Spleen (tissue), 7 donors: ENCODE measurements around the gene FH.

Experiments used
- POLR2A ChIP-seq, 3 donors: fragments of 450-650 bp; IDR thresholded peaks; one replicate each; pipeline ENCODE4 v1.5.1; 2017; ENCODE audit warnings: antibody characterized with exemption in 3 of 3, mild to moderate bottlenecking in 1 of 3
- POLR2AphosphoS5 ChIP-seq, 3 donors: sonication (generic); formaldehyde crosslinking; IDR thresholded peaks; one replicate each; pipeline ENCODE4 v1.5.1; 2017; ENCODE audit warnings: antibody characterized with exemption in 3 of 3
- TF ChIP-seq, protein P1 (sequence below), 11 experiments: fragments of 200-600 bp in 7 of 11; fragments of 450-650 bp in 4 of 11; sonication (generic) in 4 of 11; IDR thresholded peaks in 8 of 11; conservative IDR thresholded peaks in 3 of 11; 1 replicate in 7 of 11; 2 replicates in 4 of 11; pipeline versions ENCODE4 v1.4.0 to v1.8.0; 2016 to 2021; ENCODE audit warnings: antibody characterized with exemption in 11 of 11, inconsistent platforms in 4 of 11, mild to moderate bottlenecking in 1 of 11
- donor health status: DM: no; HTN: no; CAD: no; lungs with moderate emphysema.
- donor health status: DM: no; HTN: no; CAD: no.
- donor health status: DM: no; HTN: no; CAD: no.

- TF ChIP-seq POLR2A (IDR thresholded peaks at IDR 0.05), result no peak
- TF ChIP-seq, protein P1, sequence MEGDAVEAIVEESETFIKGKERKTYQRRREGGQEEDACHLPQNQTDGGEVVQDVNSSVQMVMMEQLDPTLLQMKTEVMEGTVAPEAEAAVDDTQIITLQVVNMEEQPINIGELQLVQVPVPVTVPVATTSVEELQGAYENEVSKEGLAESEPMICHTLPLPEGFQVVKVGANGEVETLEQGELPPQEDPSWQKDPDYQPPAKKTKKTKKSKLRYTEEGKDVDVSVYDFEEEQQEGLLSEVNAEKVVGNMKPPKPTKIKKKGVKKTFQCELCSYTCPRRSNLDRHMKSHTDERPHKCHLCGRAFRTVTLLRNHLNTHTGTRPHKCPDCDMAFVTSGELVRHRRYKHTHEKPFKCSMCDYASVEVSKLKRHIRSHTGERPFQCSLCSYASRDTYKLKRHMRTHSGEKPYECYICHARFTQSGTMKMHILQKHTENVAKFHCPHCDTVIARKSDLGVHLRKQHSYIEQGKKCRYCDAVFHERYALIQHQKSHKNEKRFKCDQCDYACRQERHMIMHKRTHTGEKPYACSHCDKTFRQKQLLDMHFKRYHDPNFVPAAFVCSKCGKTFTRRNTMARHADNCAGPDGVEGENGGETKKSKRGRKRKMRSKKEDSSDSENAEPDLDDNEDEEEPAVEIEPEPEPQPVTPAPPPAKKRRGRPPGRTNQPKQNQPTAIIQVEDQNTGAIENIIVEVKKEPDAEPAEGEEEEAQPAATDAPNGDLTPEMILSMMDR (IDR thresholded peaks at IDR 0.05 in 8 of 11, conservative IDR thresholded peaks at IDR 0.05 in 3 of 11), result no peak
- TF ChIP-seq POLR2AphosphoS5 (IDR thresholded peaks at IDR 0.05), result no peak
Observed at GRCh38 chr1:241488739-241489138, 30.8 kb downstream of the FH start.
